Measurements from ENCODE around the gene UGGT2.
"Not testable (repeated sequence)": the region's sequence is repeated elsewhere in the genome, so short reads cannot be mapped to it uniquely, and the experiment has no call there.

The UGGT2 gene

DNA sequence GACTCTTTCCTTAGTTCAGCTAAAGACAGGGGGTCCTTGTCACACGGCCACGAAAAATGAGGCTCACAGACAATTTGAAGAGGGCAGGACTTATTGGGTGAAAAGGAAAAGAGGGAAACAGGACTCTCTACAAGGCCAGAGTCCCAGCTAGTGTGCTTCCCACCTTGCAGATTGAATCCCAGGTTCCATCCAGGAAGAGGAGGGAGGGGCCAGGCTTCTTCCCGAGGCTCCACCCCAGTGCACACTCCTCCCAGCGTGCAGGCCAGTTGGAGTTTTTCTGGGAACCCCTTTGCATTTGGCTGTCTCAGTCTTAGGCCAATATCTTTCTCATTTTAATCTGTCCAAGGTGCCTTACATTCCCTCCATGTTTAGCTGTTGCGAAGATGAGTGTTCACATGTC is 269.5 kb downstream of the UGGT2 start:
- H3K4me3 ChIP-seq (ENCODE audit: control insufficient read depth, low read depth, low read length) = no peak overlapping the region
- TF ChIP-seq, protein P1, sequence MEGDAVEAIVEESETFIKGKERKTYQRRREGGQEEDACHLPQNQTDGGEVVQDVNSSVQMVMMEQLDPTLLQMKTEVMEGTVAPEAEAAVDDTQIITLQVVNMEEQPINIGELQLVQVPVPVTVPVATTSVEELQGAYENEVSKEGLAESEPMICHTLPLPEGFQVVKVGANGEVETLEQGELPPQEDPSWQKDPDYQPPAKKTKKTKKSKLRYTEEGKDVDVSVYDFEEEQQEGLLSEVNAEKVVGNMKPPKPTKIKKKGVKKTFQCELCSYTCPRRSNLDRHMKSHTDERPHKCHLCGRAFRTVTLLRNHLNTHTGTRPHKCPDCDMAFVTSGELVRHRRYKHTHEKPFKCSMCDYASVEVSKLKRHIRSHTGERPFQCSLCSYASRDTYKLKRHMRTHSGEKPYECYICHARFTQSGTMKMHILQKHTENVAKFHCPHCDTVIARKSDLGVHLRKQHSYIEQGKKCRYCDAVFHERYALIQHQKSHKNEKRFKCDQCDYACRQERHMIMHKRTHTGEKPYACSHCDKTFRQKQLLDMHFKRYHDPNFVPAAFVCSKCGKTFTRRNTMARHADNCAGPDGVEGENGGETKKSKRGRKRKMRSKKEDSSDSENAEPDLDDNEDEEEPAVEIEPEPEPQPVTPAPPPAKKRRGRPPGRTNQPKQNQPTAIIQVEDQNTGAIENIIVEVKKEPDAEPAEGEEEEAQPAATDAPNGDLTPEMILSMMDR (IDR thresholded peaks at IDR 0.05; ENCODE audit: control insufficient read depth, insufficient read depth, low read depth, low read length, missing control alignments) = no peak
- no peak for DNase-seq (ENCODE audit: low read depth)

DNA sequence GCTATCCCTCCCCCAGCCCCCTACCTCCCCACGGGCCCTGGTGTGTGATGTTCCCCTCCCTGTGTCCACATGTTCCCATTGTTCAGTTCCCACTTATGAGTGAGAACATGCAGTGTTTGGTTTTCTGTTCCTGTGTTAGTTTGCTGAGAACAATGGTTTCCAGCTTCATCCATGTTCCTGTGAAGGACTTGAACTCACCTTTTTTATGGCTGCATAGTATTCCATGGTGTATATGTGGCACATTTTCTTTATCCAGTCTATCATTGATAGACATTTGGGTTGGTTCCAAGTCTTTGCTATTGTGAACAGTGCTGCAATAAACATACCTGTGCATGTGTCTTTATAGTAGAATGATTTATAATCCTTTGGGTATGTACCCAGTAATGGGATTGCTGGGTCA is 271.3 kb downstream of the UGGT2 start:
- not testable (repeated sequence) for DNase-seq (ENCODE audit: low read depth); H3K4me3 ChIP-seq (ENCODE audit: control insufficient read depth, low read depth, low read length)

DNA sequence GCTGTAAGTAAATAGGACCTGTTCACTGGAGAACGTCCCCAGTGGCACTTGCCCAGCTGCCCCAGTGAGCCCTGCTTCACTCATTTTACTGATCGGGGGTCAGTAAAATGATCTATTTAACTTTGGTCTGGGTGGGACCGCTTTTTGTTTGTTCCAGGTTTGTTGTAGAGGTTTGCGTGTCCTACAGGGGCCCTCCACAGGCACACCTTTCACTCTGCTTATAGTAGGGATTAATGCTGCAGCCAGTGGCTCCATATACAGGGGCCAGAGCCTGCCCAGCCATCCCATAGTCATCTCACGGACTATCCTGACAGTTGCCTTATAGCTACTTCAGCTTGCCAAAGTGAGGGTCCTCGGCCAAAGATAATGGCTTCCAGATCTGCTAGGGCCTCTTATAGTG is 272.2 kb downstream of the UGGT2 start:
- DNase-seq (ENCODE audit: low read depth) = no peak
- no peak overlapping the region for H3K4me3 ChIP-seq (ENCODE audit: control insufficient read depth, low read depth, low read length)
- TF ChIP-seq, protein P1 (IDR thresholded peaks at IDR 0.05; ENCODE audit: control insufficient read depth, insufficient read depth, low read depth, low read length, missing control alignments) = no peak

DNA sequence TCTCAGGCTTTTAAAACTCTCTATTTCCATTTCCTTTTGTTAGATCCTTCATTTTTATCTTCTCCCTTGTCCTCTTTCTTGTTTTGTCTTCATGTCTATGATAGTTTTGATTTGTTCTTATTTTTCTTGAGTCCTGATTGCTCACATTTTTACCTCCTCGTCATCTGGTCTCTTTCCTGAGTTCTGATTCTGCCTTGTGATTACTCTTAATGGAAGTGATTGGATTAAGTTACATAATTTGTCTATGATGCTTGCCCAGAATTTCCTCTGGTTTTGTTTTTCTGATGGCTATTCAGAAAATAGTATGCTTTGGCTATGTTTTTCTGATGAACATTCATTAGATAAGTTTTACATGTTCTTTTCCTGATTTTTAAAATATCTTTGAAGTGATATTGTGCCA is 273.7 kb downstream of the UGGT2 start:
- TF ChIP-seq, protein P1 (IDR thresholded peaks at IDR 0.05; ENCODE audit: control insufficient read depth, insufficient read depth, low read depth, low read length, missing control alignments) = no peak
- no peak overlapping the region for H3K4me3 ChIP-seq (ENCODE audit: control insufficient read depth, low read depth, low read length)

DNA sequence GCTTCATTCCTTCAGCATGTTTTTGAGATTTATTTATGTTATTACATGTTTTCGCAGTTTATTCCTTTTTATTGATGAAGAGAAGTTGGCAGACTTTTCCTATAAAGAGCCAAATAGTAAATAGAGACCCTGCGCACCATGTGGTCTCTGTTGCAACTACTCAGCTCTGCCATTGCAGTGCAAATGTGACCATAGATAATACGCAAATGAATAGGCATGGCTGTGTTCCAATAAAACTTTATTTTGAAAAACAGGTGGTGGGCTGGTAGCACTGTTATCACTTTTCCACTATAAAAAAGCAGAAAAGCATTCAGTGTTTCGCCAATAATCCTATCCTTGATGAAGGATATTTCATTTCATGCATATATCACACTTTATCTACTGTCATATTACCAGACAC is 281.3 kb downstream of the UGGT2 start:
- no peak for DNase-seq (ENCODE audit: low read depth)
- TF ChIP-seq, protein P1 (IDR thresholded peaks at IDR 0.05; ENCODE audit: control insufficient read depth, insufficient read depth, low read depth, low read length, missing control alignments) = no peak
- no peak overlapping the region for H3K4me3 ChIP-seq (ENCODE audit: control insufficient read depth, low read depth, low read length)

More for the DNA sequence above, 273.7 kb downstream of the UGGT2 start:
- no peak for DNase-seq (ENCODE audit: low read depth)

DNA sequence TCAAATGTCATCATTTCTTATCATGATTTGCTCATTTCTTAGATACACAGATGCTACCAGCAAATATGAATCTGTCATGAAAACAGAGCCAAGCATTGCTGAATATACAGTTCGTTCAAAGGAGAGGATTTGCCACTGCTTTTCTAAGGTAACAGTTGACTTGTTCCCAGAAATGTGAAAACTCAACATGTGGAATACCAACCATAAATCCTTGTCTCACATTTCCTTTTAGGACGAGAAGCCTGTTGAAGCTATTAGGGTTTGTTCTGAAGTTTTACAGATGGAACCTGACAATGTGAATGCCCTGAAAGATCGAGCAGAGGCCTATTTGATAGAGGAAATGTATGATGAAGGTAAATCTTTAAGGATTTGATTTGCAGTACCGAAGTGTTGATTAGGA is 289.6 kb downstream of the UGGT2 start:
- H3K4me3 ChIP-seq (ENCODE audit: control insufficient read depth, low read depth, low read length) = no peak overlapping the region
- TF ChIP-seq, protein P1 (IDR thresholded peaks at IDR 0.05; ENCODE audit: control insufficient read depth, insufficient read depth, low read depth, low read length, missing control alignments) = no peak

DNA sequence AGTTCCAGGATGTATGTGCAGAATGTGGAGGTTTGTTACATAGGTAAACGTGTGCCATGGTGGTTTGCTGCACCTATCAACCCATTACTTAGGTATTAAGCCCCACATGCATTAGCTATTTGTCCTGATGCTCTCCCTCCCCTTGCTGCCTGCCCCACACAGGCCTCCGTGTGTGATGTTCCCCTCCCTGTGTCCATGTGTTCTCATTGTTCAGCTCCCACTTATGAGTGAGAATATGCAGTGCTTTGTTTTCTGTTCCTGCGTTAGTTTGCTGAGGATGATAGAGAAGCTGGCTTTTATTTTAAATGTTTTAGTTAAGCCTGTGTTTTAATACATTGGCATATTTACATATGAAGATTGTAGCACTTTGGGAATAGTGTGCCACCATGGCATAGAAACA is 290.6 kb downstream of the UGGT2 start:
- DNase-seq (ENCODE audit: low read depth); H3K4me3 ChIP-seq (ENCODE audit: control insufficient read depth, low read depth, low read length): not testable (repeated sequence)

More for the DNA sequence above, 289.6 kb downstream of the UGGT2 start:
- DNase-seq (ENCODE audit: low read depth) = no peak

DNA sequence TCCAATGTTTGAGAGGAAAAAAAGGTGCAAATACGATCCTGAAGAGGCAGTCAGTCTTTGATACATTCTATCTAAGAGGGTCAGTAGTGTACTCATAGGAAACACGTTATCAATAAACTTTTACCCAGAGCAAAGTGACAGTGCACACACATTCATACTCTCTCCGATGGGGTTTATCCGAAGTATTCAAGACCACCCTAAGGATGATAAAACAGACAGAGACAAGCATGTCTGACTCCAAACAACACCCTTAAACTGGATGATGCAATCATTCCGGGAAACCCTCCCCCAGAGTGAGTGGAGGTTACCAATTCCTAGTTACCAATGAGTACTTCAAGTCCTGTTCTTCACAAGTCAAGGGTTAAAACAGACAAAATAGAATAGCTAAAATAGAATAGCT is 297.1 kb downstream of the UGGT2 start:
- H3K4me3 ChIP-seq (ENCODE audit: control insufficient read depth, low read depth, low read length) = no peak overlapping the region
- no peak for DNase-seq (ENCODE audit: low read depth)
- TF ChIP-seq, protein P1 (IDR thresholded peaks at IDR 0.05; ENCODE audit: control insufficient read depth, insufficient read depth, low read depth, low read length, missing control alignments) = no peak

All from AG09309 (cell line).